Measurements from ENCODE around the gene TPM3. TPM values are rescaled to one million over a fixed set of nuclear protein-coding genes. Genes with fewer than 3 reads are reported as not detected.
A peak's percentile ranks its signal among the peaks of the same experiment; 100 is the strongest.

Gene TPM3
- total and polyA plus RNA-seq, 2 experiments from 2014 or later: 120 to 139 TPM

- DNase-seq (ENCODE audit: low read depth in 1 of 2, low spot score in 1 of 2): peak; percentile 66 to 69
- TF ChIP-seq CTCF (IDR thresholded peaks at IDR 0.05; ENCODE audit: low read depth, low read length): no peak
- Histone ChIP-seq H3K36me3 (peaks cover 19% of the 10 kb centered on the region), H3K4me3 (peak overlapping the region; percentile 62), H3K4me1 (ENCODE audit: low read depth) (peaks cover 35% of the 10 kb centered on the region), H3K9me3 (ENCODE audit: low read depth) (no peaks in the 10 kb centered on the region), H3K27ac (peak overlapping the region; percentile 97), H3K27me3 (no peaks in the 10 kb centered on the region)
Observed at GRCh38 chr1:154221278-154222001, 29.5 kb upstream of the TPM3 start.

- Histone ChIP-seq H3K36me3 (peaks cover 14% of the 10 kb centered on the region), H3K4me1 (ENCODE audit: low read depth) (peaks cover 35% of the 10 kb centered on the region), H3K4me3 (peak overlapping the region; percentile 62), H3K27me3 (no peaks in the 10 kb centered on the region), H3K9me3 (ENCODE audit: low read depth) (no peaks in the 10 kb centered on the region), H3K27ac (peak overlapping the region; percentile 97)
- no peak for DNase-seq (ENCODE audit: low read depth in 1 of 2, low spot score in 1 of 2)
- TF ChIP-seq CTCF (IDR thresholded peaks at IDR 0.05; ENCODE audit: low read depth, low read length): no peak
Observed at GRCh38 chr1:154220970-154221277, 29.0 kb upstream of the TPM3 start.

GRCh38 chr1:154220071-154220969, 28.4 kb upstream of the TPM3 start, which contains the start of gene UBAP2L:
Gene UBAP2L (plus strand): TSS chr1:154220955. CDS start chr1:154225124, 4,169 bp downstream.
- H3K27ac ChIP-seq: peak within 1 kb of the TSS; percentile 100
- peak within 1 kb of the TSS; percentile 87 for H3K4me3 ChIP-seq
- TF ChIP-seq CTCF (IDR thresholded peaks at IDR 0.05; ENCODE audit: low read depth, low read length): no peak
- no peaks in the 10 kb centered on the region for H3K27me3 ChIP-seq
- H3K36me3 ChIP-seq: peaks cover 11% of the 10 kb centered on the region
- H3K9me3 ChIP-seq (ENCODE audit: low read depth): no peaks in the 10 kb centered on the region
- DNase-seq (ENCODE audit: low read depth in 1 of 2, low spot score in 1 of 2): peak; percentile 99 to 100
- peaks cover 35% of the 10 kb centered on the region for H3K4me1 ChIP-seq (ENCODE audit: low read depth)

DNA sequence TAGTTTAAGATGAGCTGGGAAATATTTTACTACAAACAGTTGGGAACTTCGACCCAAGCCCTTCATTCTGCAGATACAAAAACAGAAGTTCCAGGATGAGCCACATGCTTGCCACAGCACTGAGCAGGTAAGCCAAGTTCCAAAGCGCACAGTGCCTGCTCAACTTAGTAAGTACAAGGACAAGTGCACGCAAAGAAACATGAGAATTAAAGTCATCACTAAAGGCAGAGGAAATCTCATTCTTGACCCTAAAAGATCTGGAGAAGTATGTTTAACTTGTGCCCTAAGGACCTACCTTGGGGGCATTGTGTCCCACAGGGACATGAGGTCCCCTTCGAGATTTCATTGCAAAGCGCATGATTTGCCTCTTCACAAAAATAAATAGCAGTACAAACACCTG, 27.6 kb upstream of the TPM3 start:
- peak overlapping the region; percentile 100 for H3K27ac ChIP-seq
- H3K27me3 ChIP-seq: no peaks in the 10 kb centered on the region
- no peak for TF ChIP-seq CTCF (IDR thresholded peaks at IDR 0.05; ENCODE audit: low read depth, low read length)
- DNase-seq (ENCODE audit: low read depth in 1 of 2, low spot score in 1 of 2): peak; percentile 15 to 19
- H3K36me3 ChIP-seq: peaks cover 11% of the 10 kb centered on the region
- no peaks in the 10 kb centered on the region for H3K9me3 ChIP-seq (ENCODE audit: low read depth)
- H3K4me3 ChIP-seq: peak overlapping the region; percentile 87
- peaks cover 35% of the 10 kb centered on the region for H3K4me1 ChIP-seq (ENCODE audit: low read depth)

- no peak for TF ChIP-seq CTCF (IDR thresholded peaks at IDR 0.05; ENCODE audit: low read depth, low read length)
- DNase-seq (ENCODE audit: low read depth in 1 of 2, low spot score in 1 of 2): no peak
- Histone ChIP-seq H3K27me3 (no peaks in the 10 kb centered on the region), H3K4me1 (ENCODE audit: low read depth) (peaks cover 25% of the 10 kb centered on the region), H3K27ac (peak overlapping the region; percentile 100), H3K36me3 (peaks cover 15% of the 10 kb centered on the region), H3K4me3 (no peak overlapping the region), H3K9me3 (ENCODE audit: low read depth) (no peaks in the 10 kb centered on the region)
Observed at GRCh38 chr1:154218545-154218944, 26.6 kb upstream of the TPM3 start.
